ENCODE measurements around the gene ABAT.

ABAT gene

DNA sequence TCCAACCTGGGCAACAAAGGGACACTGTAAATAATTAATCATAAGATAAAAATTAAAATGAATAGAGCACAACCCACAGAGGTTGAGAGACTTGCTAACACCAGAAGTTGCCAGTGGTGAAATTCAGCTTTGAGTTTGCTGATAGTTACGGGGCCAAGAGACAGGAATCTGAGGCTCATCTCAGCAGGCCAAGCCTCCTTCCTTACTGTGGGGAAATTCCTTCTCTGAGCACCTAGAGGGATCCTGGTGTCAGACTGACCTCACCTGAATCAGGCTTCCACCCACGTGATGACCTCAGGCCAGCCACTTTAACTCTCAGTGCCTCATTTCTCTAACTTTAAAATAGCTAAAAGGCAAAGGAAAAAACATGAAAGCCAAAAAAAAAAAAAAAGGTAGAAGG lies 4.7 kb downstream of the ABAT start:
- ATAC-seq, result no peak
- TF ChIP-seq ISL1 (CRISPR knock-in tag; IDR thresholded peaks at IDR 0.05), result no peak

GRCh38 chr16:8682551-8683259 lies 8.3 kb downstream of the ABAT start:
- ATAC-seq, result no peak
- TF ChIP-seq GLIS3 (CRISPR knock-in tag; IDR thresholded peaks at IDR 0.05) (no peak), CSDC2 (CRISPR knock-in tag; IDR thresholded peaks at IDR 0.05) (no peak), CSRNP3 (CRISPR knock-in tag; IDR thresholded peaks at IDR 0.05) (no peak), ZFP30 (CRISPR knock-in tag; IDR thresholded peaks at IDR 0.05) (no peak), RARB (CRISPR knock-in tag; IDR thresholded peaks at IDR 0.05) (no peak), ZC3H10 (CRISPR knock-in tag; IDR thresholded peaks at IDR 0.05) (no peak), ESRRG (CRISPR knock-in tag; IDR thresholded peaks at IDR 0.05) (no peak), ZNF565 (CRISPR knock-in tag; conservative IDR thresholded peaks at IDR 0.05; ENCODE audit: low read depth) (no peak), POU6F1 (CRISPR knock-in tag; IDR thresholded peaks at IDR 0.05; ENCODE audit: borderline replicate concordance, low read depth) (no peak), OSR1 (CRISPR knock-in tag; IDR thresholded peaks at IDR 0.05) (no peak), TCF4 (CRISPR knock-in tag; IDR thresholded peaks at IDR 0.05; ENCODE audit: borderline replicate concordance) (no peak), BACH2 (CRISPR knock-in tag; IDR thresholded peaks at IDR 0.05; ENCODE audit: borderline replicate concordance) (no peak), PPARA (CRISPR knock-in tag; IDR thresholded peaks at IDR 0.05; ENCODE audit: borderline replicate concordance) (no peak), ISL1 (CRISPR knock-in tag; IDR thresholded peaks at IDR 0.05) (no peak), ZFP3 (CRISPR knock-in tag; IDR thresholded peaks at IDR 0.05) (no peak)
- TF ChIP-seq, protein P1, sequence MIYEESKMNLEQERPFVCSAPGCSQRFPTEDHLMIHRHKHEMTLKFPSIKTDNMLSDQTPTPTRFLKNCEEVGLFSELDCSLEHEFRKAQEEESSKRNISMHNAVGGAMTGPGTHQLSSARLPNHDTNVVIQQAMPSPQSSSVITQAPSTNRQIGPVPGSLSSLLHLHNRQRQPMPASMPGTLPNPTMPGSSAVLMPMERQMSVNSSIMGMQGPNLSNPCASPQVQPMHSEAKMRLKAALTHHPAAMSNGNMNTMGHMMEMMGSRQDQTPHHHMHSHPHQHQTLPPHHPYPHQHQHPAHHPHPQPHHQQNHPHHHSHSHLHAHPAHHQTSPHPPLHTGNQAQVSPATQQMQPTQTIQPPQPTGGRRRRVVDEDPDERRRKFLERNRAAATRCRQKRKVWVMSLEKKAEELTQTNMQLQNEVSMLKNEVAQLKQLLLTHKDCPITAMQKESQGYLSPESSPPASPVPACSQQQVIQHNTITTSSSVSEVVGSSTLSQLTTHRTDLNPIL (CRISPR knock-in tag; IDR thresholded peaks at IDR 0.05; ENCODE audit: low read depth), result no peak

DNA sequence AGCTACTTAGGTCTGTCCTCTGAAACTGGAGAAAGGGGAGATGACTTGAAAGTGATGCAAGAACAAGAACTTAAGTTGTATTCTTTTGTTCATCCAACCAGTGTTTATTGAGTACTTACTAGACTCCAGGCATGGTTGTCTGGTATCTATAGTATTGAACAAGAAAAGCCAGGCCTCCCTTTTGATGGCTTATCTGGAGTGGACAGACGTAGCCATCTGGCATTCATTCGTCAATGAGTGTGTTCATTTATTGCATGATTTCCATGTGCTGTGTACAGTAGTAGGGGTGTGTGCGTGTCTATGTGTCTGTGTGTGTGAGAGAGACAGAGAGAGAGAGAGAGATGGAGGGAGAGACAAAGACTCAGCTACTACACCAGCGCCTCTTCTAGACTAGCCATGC lies 9.2 kb downstream of the ABAT start:
- no peak for TF ChIP-seq POU6F1 (CRISPR knock-in tag; IDR thresholded peaks at IDR 0.05; ENCODE audit: borderline replicate concordance, low read depth)
- no peak for ATAC-seq

GRCh38 chr16:8685617-8686016 lies 11.2 kb downstream of the ABAT start:
- TF ChIP-seq ZNF8 (CRISPR knock-in tag; IDR thresholded peaks at IDR 0.05) (no peak), OSR1 (CRISPR knock-in tag; IDR thresholded peaks at IDR 0.05) (no peak), TCF4 (CRISPR knock-in tag; IDR thresholded peaks at IDR 0.05; ENCODE audit: borderline replicate concordance) (no peak), PPARA (CRISPR knock-in tag; IDR thresholded peaks at IDR 0.05; ENCODE audit: borderline replicate concordance) (no peak), ISL1 (CRISPR knock-in tag; IDR thresholded peaks at IDR 0.05) (no peak), ZC3H10 (CRISPR knock-in tag; IDR thresholded peaks at IDR 0.05) (no peak), RARB (CRISPR knock-in tag; IDR thresholded peaks at IDR 0.05) (no peak), ZFP30 (CRISPR knock-in tag; IDR thresholded peaks at IDR 0.05) (no peak), CSDC2 (CRISPR knock-in tag; IDR thresholded peaks at IDR 0.05) (no peak), ZNF70 (CRISPR knock-in tag; IDR thresholded peaks at IDR 0.05) (no peak), BACH2 (CRISPR knock-in tag; IDR thresholded peaks at IDR 0.05; ENCODE audit: borderline replicate concordance) (no peak), GLIS3 (CRISPR knock-in tag; IDR thresholded peaks at IDR 0.05) (no peak)
- TF ChIP-seq, protein P2, sequence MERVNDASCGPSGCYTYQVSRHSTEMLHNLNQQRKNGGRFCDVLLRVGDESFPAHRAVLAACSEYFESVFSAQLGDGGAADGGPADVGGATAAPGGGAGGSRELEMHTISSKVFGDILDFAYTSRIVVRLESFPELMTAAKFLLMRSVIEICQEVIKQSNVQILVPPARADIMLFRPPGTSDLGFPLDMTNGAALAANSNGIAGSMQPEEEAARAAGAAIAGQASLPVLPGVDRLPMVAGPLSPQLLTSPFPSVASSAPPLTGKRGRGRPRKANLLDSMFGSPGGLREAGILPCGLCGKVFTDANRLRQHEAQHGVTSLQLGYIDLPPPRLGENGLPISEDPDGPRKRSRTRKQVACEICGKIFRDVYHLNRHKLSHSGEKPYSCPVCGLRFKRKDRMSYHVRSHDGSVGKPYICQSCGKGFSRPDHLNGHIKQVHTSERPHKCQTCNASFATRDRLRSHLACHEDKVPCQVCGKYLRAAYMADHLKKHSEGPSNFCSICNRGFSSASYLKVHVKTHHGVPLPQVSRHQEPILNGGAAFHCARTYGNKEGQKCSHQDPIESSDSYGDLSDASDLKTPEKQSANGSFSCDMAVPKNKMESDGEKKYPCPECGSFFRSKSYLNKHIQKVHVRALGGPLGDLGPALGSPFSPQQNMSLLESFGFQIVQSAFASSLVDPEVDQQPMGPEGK (CRISPR knock-in tag; IDR thresholded peaks at IDR 0.05; ENCODE audit: borderline replicate concordance), result no peak
- TF ChIP-seq, protein P3, sequence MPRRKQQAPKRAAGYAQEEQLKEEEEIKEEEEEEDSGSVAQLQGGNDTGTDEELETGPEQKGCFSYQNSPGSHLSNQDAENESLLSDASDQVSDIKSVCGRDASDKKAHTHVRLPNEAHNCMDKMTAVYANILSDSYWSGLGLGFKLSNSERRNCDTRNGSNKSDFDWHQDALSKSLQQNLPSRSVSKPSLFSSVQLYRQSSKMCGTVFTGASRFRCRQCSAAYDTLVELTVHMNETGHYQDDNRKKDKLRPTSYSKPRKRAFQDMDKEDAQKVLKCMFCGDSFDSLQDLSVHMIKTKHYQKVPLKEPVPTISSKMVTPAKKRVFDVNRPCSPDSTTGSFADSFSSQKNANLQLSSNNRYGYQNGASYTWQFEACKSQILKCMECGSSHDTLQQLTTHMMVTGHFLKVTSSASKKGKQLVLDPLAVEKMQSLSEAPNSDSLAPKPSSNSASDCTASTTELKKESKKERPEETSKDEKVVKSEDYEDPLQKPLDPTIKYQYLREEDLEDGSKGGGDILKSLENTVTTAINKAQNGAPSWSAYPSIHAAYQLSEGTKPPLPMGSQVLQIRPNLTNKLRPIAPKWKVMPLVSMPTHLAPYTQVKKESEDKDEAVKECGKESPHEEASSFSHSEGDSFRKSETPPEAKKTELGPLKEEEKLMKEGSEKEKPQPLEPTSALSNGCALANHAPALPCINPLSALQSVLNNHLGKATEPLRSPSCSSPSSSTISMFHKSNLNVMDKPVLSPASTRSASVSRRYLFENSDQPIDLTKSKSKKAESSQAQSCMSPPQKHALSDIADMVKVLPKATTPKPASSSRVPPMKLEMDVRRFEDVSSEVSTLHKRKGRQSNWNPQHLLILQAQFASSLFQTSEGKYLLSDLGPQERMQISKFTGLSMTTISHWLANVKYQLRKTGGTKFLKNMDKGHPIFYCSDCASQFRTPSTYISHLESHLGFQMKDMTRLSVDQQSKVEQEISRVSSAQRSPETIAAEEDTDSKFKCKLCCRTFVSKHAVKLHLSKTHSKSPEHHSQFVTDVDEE (CRISPR knock-in tag; IDR thresholded peaks at IDR 0.05), result no peak
- no peak for ATAC-seq

Data from SK-N-SH treated with all-trans-retinoic acid at 6 μM for 48 hours (cell line).